Esophagus squamous epithelium (tissue), 5 donors: Measurements from ENCODE around the gene LY86. TPM values are rescaled to one million over a fixed set of nuclear protein-coding genes. Genes with fewer than 3 reads are reported as not detected.
A peak's percentile ranks its signal among the peaks of the same experiment; 100 is the strongest.
"Not testable (repeated sequence)": the region's sequence is repeated elsewhere in the genome, so short reads cannot be mapped to it uniquely, and the experiment has no call there.

Source experiments
- DNase-seq: peaks from one replicate; lab custom pipeline; 2025; lab: John Stamatoyannopoulos, UW
- H3K27ac ChIP-seq, 4 donors: fragments of 200-600 bp; sonication (generic); one replicate each; pipeline ENCODE4 v1.5.1; 2016 to 2019; ENCODE audit warnings: mild to moderate bottlenecking in 1 of 4
- H3K27me3 ChIP-seq, 4 donors: fragments of 200-600 bp; sonication (generic); 1 replicate in 3 of 4; 2 replicates in 1 of 4; pipeline versions ENCODE4 v1.5.1 to v1.6.0; 2017 to 2021; ENCODE audit warnings: antibody characterized with exemption in 1 of 4
- H3K36me3 ChIP-seq, 3 donors: fragments of 200-600 bp; sonication (generic); one replicate each; pipeline ENCODE4 v1.5.1; 2016 to 2019
- H3K4me1 ChIP-seq, 3 donors: fragments of 200-600 bp; sonication (generic); one replicate each; pipeline ENCODE4 v1.5.1; 2017 to 2019
- H3K4me3 ChIP-seq, 4 donors: fragments of 200-600 bp; sonication (generic); 1 replicate in 3 of 4; 2 replicates in 1 of 4; pipeline ENCODE4 v1.5.1; 2016 to 2019; ENCODE audit warnings: mild to moderate bottlenecking in 2 of 4, moderate library complexity in 1 of 4
- H3K9me3 ChIP-seq, 3 donors: fragments of 200-600 bp; sonication (generic); one replicate each; pipeline ENCODE4 v1.5.1; 2016 to 2019
- POLR2A ChIP-seq, 4 donors: fragments of 450-650 bp; IDR thresholded peaks; one replicate each; pipeline ENCODE4 v1.6.1; 2017; ENCODE audit warnings: antibody characterized with exemption in 4 of 4, mild to moderate bottlenecking in 4 of 4, moderate library complexity in 3 of 4
- WGBS, 2 donors: methylation state at CpG; one replicate each; pipeline ENCODE4 v1.1.5; 2018; 5-methylcytosine and 5-hydroxymethylcytosine counted together
- intact Hi-C: fragments of 100-400 bp; cut with DNase I; formaldehyde crosslinking; loops from one replicate; pipeline ENCODE4 v1.15.0; 2022
- total RNA-seq, 4 donors: library from RNA; depleted of rRNA; stranded (reverse); fragments of >200 nt; gene quantifications; one replicate each; pipeline ENCODE4 v1.1.0, GENCODE V29; 2016
- TF ChIP-seq, protein P1 (sequence below), 6 experiments: fragments of 450-650 bp in 4 of 6; fragments of 200-600 bp in 2 of 6; sonication (generic) in 2 of 6; IDR thresholded peaks; one replicate each; pipeline ENCODE4 v1.5.1; 2016 to 2019; ENCODE audit warnings: antibody characterized with exemption in 6 of 6, mild to moderate bottlenecking in 4 of 6, moderate library complexity in 4 of 6
- donor health status: DM: yes; HTN: yes; CAD: no.

Gene LY86
- total RNA-seq, 4 donors from 2014 or later, result 2.3 TPM; not detected in 2

DNA sequence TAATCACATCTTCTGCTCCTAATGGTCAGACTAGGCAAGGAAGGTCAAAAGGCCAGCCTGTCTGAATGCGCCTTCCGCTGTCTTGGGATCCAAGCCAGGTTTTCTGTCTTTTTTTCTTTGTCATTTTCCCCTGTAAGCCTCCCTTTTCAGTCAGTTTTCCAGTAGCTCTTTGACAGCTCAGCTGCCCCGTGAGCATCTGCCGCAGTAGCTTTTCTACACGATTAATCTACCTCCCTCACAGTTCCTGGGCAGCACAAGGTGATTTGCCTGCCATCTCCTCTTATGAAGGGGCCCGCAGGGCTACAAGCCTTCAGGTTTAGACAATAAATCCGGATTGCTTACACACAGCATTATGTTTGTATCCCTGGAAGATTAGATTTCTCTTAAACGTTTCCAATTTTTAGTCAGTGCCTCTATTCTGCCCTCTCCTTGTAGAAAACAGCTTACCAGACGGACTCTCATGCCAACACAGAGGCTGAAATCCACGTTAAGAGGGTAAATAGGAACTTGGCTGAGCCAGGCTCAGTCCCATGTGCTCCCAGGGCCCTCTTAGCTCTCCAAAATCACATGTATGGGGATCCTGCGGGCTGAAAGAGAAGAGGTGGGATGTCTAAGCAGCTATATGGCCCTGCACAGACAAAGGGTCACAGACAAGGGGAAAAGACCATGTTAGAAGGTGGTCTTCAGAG, 77.2 kb downstream of the LY86 start:
- no peak overlapping the region for H3K4me3 ChIP-seq
- H3K9me3 ChIP-seq, result no peaks in the 10 kb centered on the region
- WGBS, 2 donors, result 23 to 35% methylated on average over 11 of the region's 11 CpGs
- no peak for DNase-seq
- peaks cover 0 to 26% (median 9%) of the 10 kb centered on the region in 3 donors for H3K4me1 ChIP-seq
- H3K36me3 ChIP-seq, result no peaks in the 10 kb centered on the region
- intact Hi-C loops, result no loop called here
- peaks cover 0 to 61% (median 0%) of the 10 kb centered on the region in 4 donors for H3K27me3 ChIP-seq
- TF ChIP-seq, protein P1, sequence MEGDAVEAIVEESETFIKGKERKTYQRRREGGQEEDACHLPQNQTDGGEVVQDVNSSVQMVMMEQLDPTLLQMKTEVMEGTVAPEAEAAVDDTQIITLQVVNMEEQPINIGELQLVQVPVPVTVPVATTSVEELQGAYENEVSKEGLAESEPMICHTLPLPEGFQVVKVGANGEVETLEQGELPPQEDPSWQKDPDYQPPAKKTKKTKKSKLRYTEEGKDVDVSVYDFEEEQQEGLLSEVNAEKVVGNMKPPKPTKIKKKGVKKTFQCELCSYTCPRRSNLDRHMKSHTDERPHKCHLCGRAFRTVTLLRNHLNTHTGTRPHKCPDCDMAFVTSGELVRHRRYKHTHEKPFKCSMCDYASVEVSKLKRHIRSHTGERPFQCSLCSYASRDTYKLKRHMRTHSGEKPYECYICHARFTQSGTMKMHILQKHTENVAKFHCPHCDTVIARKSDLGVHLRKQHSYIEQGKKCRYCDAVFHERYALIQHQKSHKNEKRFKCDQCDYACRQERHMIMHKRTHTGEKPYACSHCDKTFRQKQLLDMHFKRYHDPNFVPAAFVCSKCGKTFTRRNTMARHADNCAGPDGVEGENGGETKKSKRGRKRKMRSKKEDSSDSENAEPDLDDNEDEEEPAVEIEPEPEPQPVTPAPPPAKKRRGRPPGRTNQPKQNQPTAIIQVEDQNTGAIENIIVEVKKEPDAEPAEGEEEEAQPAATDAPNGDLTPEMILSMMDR (IDR thresholded peaks at IDR 0.05), result no peak
- TF ChIP-seq POLR2A (IDR thresholded peaks at IDR 0.05), result no peak
- H3K27ac ChIP-seq, result no peak overlapping the region

DNA sequence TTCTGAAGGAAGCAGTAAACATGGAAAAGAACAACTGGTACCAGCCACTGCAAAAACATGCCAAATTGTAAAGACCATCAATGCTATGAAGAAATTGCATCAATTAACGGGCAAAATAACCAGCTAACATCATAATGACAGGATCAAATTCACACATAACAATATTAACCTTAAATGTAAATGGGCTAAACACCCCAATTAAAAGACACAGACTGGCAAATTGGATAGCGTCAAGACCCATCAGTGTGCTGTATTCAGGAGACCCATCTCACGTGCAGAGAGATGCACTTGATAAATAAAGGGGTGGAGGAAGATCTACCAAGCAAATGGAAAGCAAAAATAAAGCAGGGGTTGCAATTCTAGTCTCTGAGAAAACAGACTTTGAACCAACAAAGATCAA, 81.6 kb downstream of the LY86 start:
- peaks cover 0 to 11% (median 0%) of the 10 kb centered on the region in 3 donors for H3K4me1 ChIP-seq
- H3K36me3 ChIP-seq, intact Hi-C loops, H3K27ac ChIP-seq, H3K4me3 ChIP-seq, DNase-seq, H3K9me3 ChIP-seq: not testable (repeated sequence)
- peaks cover 0 to 32% (median 0%) of the 10 kb centered on the region in 4 donors for H3K27me3 ChIP-seq
- 86 to 93% methylated on average over 3 of the region's 3 CpGs for WGBS, 2 donors

DNA sequence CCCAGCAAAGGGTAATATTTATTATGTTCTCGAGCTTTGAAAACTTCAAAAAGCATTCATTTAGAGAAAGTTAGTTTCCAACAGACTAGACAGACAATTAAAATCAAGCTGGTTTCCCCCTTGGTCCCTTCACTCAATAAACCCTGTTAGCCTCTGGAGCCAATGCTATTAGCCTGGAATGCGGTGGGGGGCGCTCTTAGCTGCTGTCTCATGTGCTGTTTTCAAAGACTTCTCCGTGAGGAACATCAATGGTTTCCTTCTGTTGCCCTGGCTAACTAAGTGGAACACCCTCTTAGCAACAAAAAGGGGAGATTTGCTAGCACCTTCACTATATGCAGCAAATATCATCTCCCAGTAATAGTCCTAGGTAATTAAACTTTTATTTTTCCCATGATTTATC, 86.4 kb downstream of the LY86 start:
- no peak for DNase-seq
- no peaks in the 10 kb centered on the region for H3K36me3 ChIP-seq
- H3K27ac ChIP-seq, result no peak overlapping the region
- H3K9me3 ChIP-seq, result no peaks in the 10 kb centered on the region
- H3K4me3 ChIP-seq, result no peak overlapping the region
- TF ChIP-seq POLR2A (IDR thresholded peaks at IDR 0.05), result no peak
- TF ChIP-seq, protein P1 (IDR thresholded peaks at IDR 0.05), result peak in 1 of 6 experiments; percentile 36
- WGBS, 2 donors, result 54 to 73% methylated on average over 4 of the region's 4 CpGs
- H3K4me1 ChIP-seq, result peaks cover 0 to 34% (median 11%) of the 10 kb centered on the region in 3 donors
- intact Hi-C loops, result no loop called here
- no peaks in the 10 kb centered on the region for H3K27me3 ChIP-seq

DNA sequence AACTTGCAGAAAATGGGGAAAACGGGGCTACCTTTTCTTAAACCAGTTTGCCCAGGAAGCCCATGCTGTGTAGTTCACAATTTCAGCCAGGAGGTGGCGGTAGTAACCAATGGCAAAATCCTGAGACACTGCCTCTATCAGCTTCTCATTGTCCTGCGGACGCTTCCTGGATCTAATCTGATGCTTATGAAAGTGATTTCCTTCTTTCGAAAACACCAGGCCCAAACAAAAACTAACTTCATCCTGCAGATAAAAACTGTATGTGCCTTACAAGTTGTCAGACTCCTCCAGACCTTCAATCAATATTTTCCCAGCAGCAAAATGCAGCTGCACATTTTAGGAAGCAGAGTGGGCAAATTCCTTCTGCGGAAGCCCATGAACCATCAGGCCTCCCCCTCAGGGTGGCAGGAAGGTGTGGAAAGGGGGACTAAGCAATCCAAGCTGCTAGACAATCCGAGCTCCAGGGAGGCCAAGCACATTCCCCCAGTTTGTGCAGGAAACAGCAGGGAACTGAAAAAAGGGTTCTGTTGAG, 88.5 kb downstream of the LY86 start:
- intact Hi-C loops, result no loop called here
- Histone ChIP-seq H3K27me3 (no peaks in the 10 kb centered on the region), H3K27ac (peak overlapping the region; percentile 68 to 84 (median 72)), H3K4me1 (peaks cover under 1 to 52% (median 16%) of the 10 kb centered on the region in 3 donors), H3K36me3 (no peaks in the 10 kb centered on the region), H3K9me3 (no peaks in the 10 kb centered on the region), H3K4me3 (no peak overlapping the region)
- 0 to 12% methylated on average over 5 to 7 of the region's 7 CpGs for WGBS, 2 donors
- TF ChIP-seq, protein P1 (IDR thresholded peaks at IDR 0.05), result peak; percentile 97 to 99 (median 98)
- TF ChIP-seq POLR2A (IDR thresholded peaks at IDR 0.05), result no peak
- no peak for DNase-seq

DNA sequence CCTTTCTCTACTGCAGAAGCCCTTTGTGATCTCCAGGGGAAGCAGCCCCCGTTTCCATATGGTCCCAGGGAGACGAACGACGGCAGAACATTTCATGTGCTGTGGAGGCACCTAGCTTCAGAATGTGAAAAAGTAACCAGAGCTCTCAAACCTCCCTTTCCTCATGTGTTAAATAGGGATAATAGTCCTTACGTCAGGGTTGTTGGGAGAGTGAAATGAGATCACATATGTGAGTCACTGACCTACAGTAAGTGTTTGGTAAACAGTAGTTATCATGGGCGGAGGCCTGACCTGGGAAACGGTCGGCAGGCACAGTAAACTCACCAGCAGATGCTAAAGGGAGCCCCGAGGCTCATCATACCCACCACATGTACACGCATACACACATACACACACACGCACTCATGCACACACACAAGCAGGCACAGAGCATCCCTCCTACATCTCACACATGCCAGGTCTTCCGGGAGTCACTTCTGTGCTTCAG, 89.7 kb downstream of the LY86 start:
- 54 to 65% methylated on average over 11 to 12 of the region's 12 CpGs for WGBS, 2 donors
- intact Hi-C loops, result no loop called here

More for the DNA sequence above, 89.7 kb downstream of the LY86 start:
- Histone ChIP-seq H3K27me3 (no peaks in the 10 kb centered on the region), H3K4me1 (peaks cover 6 to 64% (median 24%) of the 10 kb centered on the region in 3 donors), H3K9me3 (no peaks in the 10 kb centered on the region), H3K36me3 (no peaks in the 10 kb centered on the region), H3K27ac (peak overlapping the region; percentile 68 to 84 (median 72)), H3K4me3 (no peak overlapping the region)
- DNase-seq, result no peak
- TF ChIP-seq, protein P1 (IDR thresholded peaks at IDR 0.05), result no peak
- no peak for TF ChIP-seq POLR2A (IDR thresholded peaks at IDR 0.05)
